Transverse colon (tissue), 4 donors: ENCODE results near the gene HOXA1. TPM values are rescaled to one million over a fixed set of nuclear protein-coding genes. Genes with fewer than 3 reads are reported as not detected.
A peak's percentile ranks its signal among the peaks of the same experiment; 100 is the strongest.

Experiments
- DNase-seq: peaks from one replicate; pipeline ENCODE4 v3.0.0-alpha.2; 2019
- H3K27ac ChIP-seq, 4 donors: fragments of 200-600 bp; sonication (generic); 2 replicates each; pipeline ENCODE4 v1.5.1; 2016 to 2018; ENCODE audit warnings: inconsistent platforms in 4 of 4
- H3K27me3 ChIP-seq: fragments of 200-600 bp; sonication (generic); 2 replicates; pipeline ENCODE4 v1.5.1; 2017; ENCODE audit warnings: inconsistent platforms
- H3K36me3 ChIP-seq, 4 donors: fragments of 200-600 bp; sonication (generic); 2 replicates each; pipeline ENCODE4 v1.5.1; 2017 to 2019; ENCODE audit warnings: inconsistent platforms in 4 of 4
- H3K4me1 ChIP-seq, 4 donors: fragments of 200-600 bp; sonication (generic); 2 replicates each; pipeline ENCODE4 v1.5.1; 2017 to 2020; ENCODE audit warnings: inconsistent platforms in 4 of 4
- H3K4me3 ChIP-seq, 4 donors: fragments of 200-600 bp; sonication (generic); 1 replicate in 1 of 4; 2 replicates in 3 of 4; pipeline versions ENCODE4 v1.5.1 to v1.6.1; 2017 to 2019; ENCODE audit warnings: inconsistent platforms in 4 of 4
- H3K9me3 ChIP-seq, 2 donors: fragments of 200-600 bp; sonication (generic); 2 replicates each; pipeline ENCODE4 v1.5.1; 2017 to 2019; ENCODE audit warnings: inconsistent platforms in 2 of 2
- CTCF ChIP-seq, 5 experiments: fragments of 200-600 bp in 3 of 5; fragments of 450-650 bp in 2 of 5; sonication (generic) in 3 of 5; IDR thresholded peaks; 1 replicate in 2 of 5; 2 replicates in 3 of 5; pipeline ENCODE4 v1.5.1; 2016 to 2017; ENCODE audit warnings: antibody characterized with exemption in 5 of 5, inconsistent platforms in 3 of 5, mild to moderate bottlenecking in 2 of 5, moderate library complexity in 1 of 5
- EP300 ChIP-seq: sonication (generic); formaldehyde crosslinking; IDR thresholded peaks from one replicate; pipeline ENCODE4 v1.6.1; 2017; ENCODE audit warnings: antibody characterized with exemption, low read depth
- POLR2A ChIP-seq: fragments of 450-650 bp; IDR thresholded peaks from one replicate; pipeline ENCODE4 v1.6.1; 2016; ENCODE audit warnings: antibody characterized with exemption, mild to moderate bottlenecking, moderate library complexity
- POLR2AphosphoS5 ChIP-seq, 3 donors: sonication (generic); formaldehyde crosslinking; IDR thresholded peaks; one replicate each; pipeline ENCODE4 v1.6.1; 2016; ENCODE audit warnings: antibody characterized with exemption in 3 of 3
- WGBS, 2 donors: methylation state at CpG; one replicate each; pipeline ENCODE4 v1.1.5; 2018; ENCODE audit warnings: low coverage in 1 of 2; 5-methylcytosine and 5-hydroxymethylcytosine counted together
- in situ Hi-C, 4 donors: fragments of 200-750 bp; cut with MboI; loops; one replicate each; pipeline versions ENCODE4 v1.15.0 to v1.15.1; 2017; ENCODE audit warnings: low sequenced_read_pairs in 3 of 4, low pct_ligation_motif_present in 1 of 4, low pct_unique_long_range_greater_than_20kb in 1 of 4
- intact Hi-C: fragments of 100-400 bp; cut with DNase I; formaldehyde crosslinking; loops from one replicate; pipeline ENCODE4 v1.15.1; 2023; ENCODE audit warnings: low total_unique reads
- total RNA-seq, 4 donors: library from RNA; depleted of rRNA; stranded (reverse); fragments of >200 nt; gene quantifications; one replicate each; pipeline ENCODE4 v1.1.0, GENCODE V29; 2016

The HOXA1 gene
- total RNA-seq, 4 donors from 2014 or later: 1.4 to 3.2 (median 1.8) TPM

GRCh38 chr7:27141137-27141922, 45.5 kb upstream of the HOXA1 start:
- 31 to 48% methylated on average over 10 to 18 of the region's 18 CpGs for WGBS, 2 donors
- peak overlapping the region; percentile 95 to 99 (median 98) for H3K27ac ChIP-seq
- no peaks in the 10 kb centered on the region for H3K27me3 ChIP-seq
- intact Hi-C loops: no loop called here
- in situ Hi-C loops: loop anchor here (5.0 to 10.0 kb wide), 2 partner anchors 284 to 287 kb away; no protein-coding TSS in a partner anchor
- H3K36me3 ChIP-seq: no peaks in the 10 kb centered on the region
- no peak for TF ChIP-seq CTCF (IDR thresholded peaks at IDR 0.05)
- peak in 1 of 3 donors; percentile 21 for TF ChIP-seq POLR2AphosphoS5 (IDR thresholded peaks at IDR 0.05)
- peak overlapping the region in 3 of 4 donors; percentile 33 to 77 (median 57) for H3K4me3 ChIP-seq
- no peak for DNase-seq
- H3K9me3 ChIP-seq: no peaks in the 10 kb centered on the region
- peaks cover 11 to 64% (median 57%) of the 10 kb centered on the region in 4 donors for H3K4me1 ChIP-seq

GRCh38 chr7:27140126-27140857, 44.5 kb upstream of the HOXA1 start:
- H3K4me1 ChIP-seq: peaks cover 18 to 64% (median 59%) of the 10 kb centered on the region in 4 donors
- peak overlapping the region in 3 of 4 donors; percentile 39 to 77 (median 53) for H3K4me3 ChIP-seq
- peak; percentile 68 for DNase-seq
- H3K27me3 ChIP-seq: no peaks in the 10 kb centered on the region
- intact Hi-C loops: no loop called here
- H3K36me3 ChIP-seq: no peaks in the 10 kb centered on the region
- TF ChIP-seq POLR2AphosphoS5 (IDR thresholded peaks at IDR 0.05) (peak; percentile 74 to 91 (median 90)), POLR2A (peak; percentile 84), CTCF (IDR thresholded peaks at IDR 0.05) (no peak), EP300 (no peak)
- H3K9me3 ChIP-seq: no peaks in the 10 kb centered on the region
- in situ Hi-C loops: loop anchor here (5.0 to 10.0 kb wide), 2 partner anchors 283 to 285 kb away; no protein-coding TSS in a partner anchor
- H3K27ac ChIP-seq: peak overlapping the region; percentile 95 to 99 (median 98)
- 43 to 46% methylated on average over 12 to 15 of the region's 15 CpGs for whole genome bisulfite sequencing, 2 donors

GRCh38 chr7:27139334-27140125, 43.7 kb upstream of the HOXA1 start:
- intact Hi-C loops (no loop called here), in situ Hi-C loops (loop anchor here (5.0 to 10.0 kb wide), 2 partner anchors 282 to 285 kb away; no protein-coding TSS in a partner anchor)
- H3K27me3 ChIP-seq: no peaks in the 10 kb centered on the region
- WGBS, 2 donors: 32 to 39% methylated on average over 12 to 52 of the region's 53 CpGs
- no peaks in the 10 kb centered on the region for H3K36me3 ChIP-seq
- H3K4me1 ChIP-seq: peaks cover 25 to 64% (median 59%) of the 10 kb centered on the region in 4 donors
- H3K27ac ChIP-seq: peak overlapping the region; percentile 95 to 99 (median 98)
- H3K9me3 ChIP-seq: no peaks in the 10 kb centered on the region
- peak overlapping the region; percentile 11 to 60 (median 46) for H3K4me3 ChIP-seq
- DNase-seq: peak; percentile 33
- TF ChIP-seq POLR2A (no peak), EP300 (no peak), CTCF (IDR thresholded peaks at IDR 0.05) (no peak), POLR2AphosphoS5 (IDR thresholded peaks at IDR 0.05) (no peak)
